Body of pancreas (tissue), 4 donors: ENCODE data around the gene NACC2. TPM values are rescaled to one million over a fixed set of nuclear protein-coding genes. Genes with fewer than 3 reads are reported as not detected.

Experiments
- ATAC-seq: fragments of 150-250 bp; one replicate; pipeline ENCODE4 v1.9.1; 2016
- DNase-seq, 4 donors: peaks; one replicate each; pipeline ENCODE4 v3.0.0-alpha.2; 2019
- H3K27ac ChIP-seq, 4 donors: fragments of 200-600 bp; sonication (generic); 1 replicate in 3 of 4; 2 replicates in 1 of 4; pipeline versions ENCODE4 v1.5.1 to v1.6.1; 2016 to 2019; ENCODE audit warnings: mild to moderate bottlenecking in 1 of 4, mixed read lengths in 1 of 4, moderate library complexity in 1 of 4
- H3K27me3 ChIP-seq, 2 donors: fragments of 200-600 bp; sonication (generic); one replicate each; pipeline ENCODE4 v1.6.0; 2016; ENCODE audit warnings: mild to moderate bottlenecking in 1 of 2
- H3K36me3 ChIP-seq, 2 donors: fragments of 200-600 bp; sonication (generic); replicated peaks in 1 of 2; 2 replicates each; pipeline ENCODE4 v1.5.1; 2016; ENCODE audit warnings: low read depth in 2 of 2; ENCODE audit not compliant: insufficient read depth in 1 of 2
- H3K4me1 ChIP-seq: fragments of 200-600 bp; sonication (generic); one replicate; pipeline ENCODE4 v1.6.0; 2016
- H3K4me3 ChIP-seq, 2 donors: fragments of 200-600 bp; sonication (generic); 1 replicate in 1 of 2; 2 replicates in 1 of 2; pipeline ENCODE4 v1.5.1; 2016 to 2019
- H3K9me3 ChIP-seq, 3 donors: fragments of 200-600 bp; sonication (generic); 1 replicate in 2 of 3; 2 replicates in 1 of 3; pipeline ENCODE4 v1.5.1; 2016
- CTCF ChIP-seq, 7 experiments: fragments of 450-650 bp in 4 of 7; fragments of 200-600 bp in 3 of 7; sonication (generic) in 3 of 7; IDR thresholded peaks; one replicate each; pipeline ENCODE4 v1.5.1; 2016 to 2019; ENCODE audit warnings: antibody characterized with exemption in 7 of 7
- POLR2A ChIP-seq, 3 donors: fragments of 450-650 bp; IDR thresholded peaks; one replicate each; pipeline ENCODE4 v1.6.1; 2016; ENCODE audit warnings: antibody characterized with exemption in 3 of 3, mild to moderate bottlenecking in 2 of 3
- WGBS, 2 donors: methylation state at CpG; one replicate each; pipeline ENCODE4 v1.1.5; 2017; 5-methylcytosine and 5-hydroxymethylcytosine counted together
- intact Hi-C: fragments of 100-400 bp; cut with DNase I; formaldehyde crosslinking; loops from one replicate; pipeline ENCODE4 v1.15.1; 2023
- total RNA-seq, 2 donors: library from RNA; depleted of rRNA; stranded (reverse); fragments of >200 nt; gene quantifications; one replicate each; pipeline ENCODE4 v1.1.0, GENCODE V29; 2016

NACC2 gene
- total RNA-seq, 2 donors from 2014 or later, result 16.6 to 21.1 TPM

DNA sequence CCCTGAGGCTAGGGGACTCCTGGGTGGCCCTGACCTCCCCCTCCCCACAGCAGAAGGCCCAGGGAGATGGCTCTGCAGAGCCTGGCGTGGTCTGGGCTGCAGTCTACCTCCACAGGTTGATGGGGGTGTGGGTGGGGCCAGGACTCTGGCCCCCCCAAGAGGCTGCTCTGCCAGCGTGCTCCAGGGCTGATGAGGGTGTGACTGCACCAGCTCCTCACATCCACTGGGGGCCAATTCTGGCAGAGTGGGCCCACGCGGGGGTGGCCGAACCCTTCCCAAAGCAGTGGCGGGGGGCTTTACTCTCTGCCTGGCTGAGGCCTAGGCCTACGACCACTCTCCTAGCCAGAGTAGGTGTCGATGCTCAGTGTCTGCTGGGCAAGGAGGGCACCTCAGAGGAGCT lies 105.9 kb downstream of the NACC2 start:
- no peak for DNase-seq
- peaks cover 29% of the 10 kb centered on the region for H3K4me1 ChIP-seq
- no peak for ATAC-seq
- TF ChIP-seq POLR2A (IDR thresholded peaks at IDR 0.05), result no peak
- TF ChIP-seq CTCF (IDR thresholded peaks at IDR 0.05), result no peak
- no peaks in the 10 kb centered on the region for H3K9me3 ChIP-seq
- no peaks in the 10 kb centered on the region for H3K36me3 ChIP-seq
- WGBS, 2 donors, result 78% methylated on average over 5 to 7 of the region's 8 CpGs
- no peaks in the 10 kb centered on the region for H3K27me3 ChIP-seq
- H3K4me3 ChIP-seq, result no peak overlapping the region
- H3K27ac ChIP-seq, result no peak overlapping the region
- intact Hi-C loops, result no loop called here

DNA sequence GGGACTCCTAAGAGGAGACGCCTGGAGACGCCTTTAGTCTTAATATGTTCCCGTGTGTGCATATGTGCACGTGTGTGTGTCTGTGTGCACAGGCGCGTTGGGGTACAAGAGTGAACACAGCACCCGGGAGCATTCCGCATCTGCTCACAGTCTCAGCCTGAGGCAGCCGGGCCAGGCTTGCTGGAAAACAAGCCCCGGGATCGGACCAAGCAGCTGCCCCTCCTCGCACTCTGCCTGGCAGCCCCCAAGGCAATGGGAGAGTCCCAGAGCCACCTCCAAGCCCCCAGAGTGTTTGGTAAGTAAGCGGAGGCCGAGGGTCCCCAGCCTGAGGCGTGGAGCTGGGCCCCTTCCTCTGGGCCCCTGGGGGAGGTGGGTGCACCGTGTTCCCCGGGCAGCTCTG lies 106.6 kb downstream of the NACC2 start:
- H3K9me3 ChIP-seq, result no peaks in the 10 kb centered on the region
- H3K4me1 ChIP-seq, result peaks cover 26% of the 10 kb centered on the region
- no peak for TF ChIP-seq POLR2A (IDR thresholded peaks at IDR 0.05)
- TF ChIP-seq CTCF (IDR thresholded peaks at IDR 0.05), result no peak
- ATAC-seq, result no peak
- WGBS, 2 donors, result 61 to 65% methylated on average over 13 to 17 of the region's 17 CpGs
- intact Hi-C loops, result no loop called here
- no peaks in the 10 kb centered on the region for H3K27me3 ChIP-seq
- H3K36me3 ChIP-seq, result no peaks in the 10 kb centered on the region
- no peak overlapping the region for H3K4me3 ChIP-seq
- H3K27ac ChIP-seq, result no peak overlapping the region
- DNase-seq, result no peak

DNA sequence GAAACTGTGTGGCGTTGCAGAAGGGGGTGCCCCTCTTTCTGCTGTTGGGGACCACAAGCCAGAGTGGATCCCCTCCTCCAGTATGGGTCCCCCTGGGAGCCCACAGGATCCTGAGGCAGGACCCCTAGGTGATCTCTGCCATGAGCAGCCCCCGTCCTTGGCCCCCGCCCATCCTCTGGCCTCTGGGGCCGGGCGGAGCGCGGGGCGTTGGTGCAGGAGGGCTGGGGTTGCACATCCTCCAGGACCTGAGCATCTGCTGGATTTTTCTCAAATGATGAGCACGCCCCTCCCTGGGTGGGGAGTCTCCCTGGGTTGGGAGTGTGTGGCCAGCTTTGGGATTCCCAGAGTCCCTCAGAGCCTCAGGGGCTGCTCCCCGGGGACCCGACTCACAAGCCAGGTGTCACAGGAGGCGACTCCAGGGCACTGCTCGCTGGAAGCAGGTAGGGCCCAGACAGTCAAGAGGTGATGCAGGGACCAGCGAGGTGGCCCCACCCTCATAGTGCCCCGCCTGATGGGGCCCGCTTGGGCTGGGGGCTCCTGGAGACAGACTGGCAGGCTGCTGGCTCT lies 107.2 kb downstream of the NACC2 start:
- ATAC-seq, result no peak
- no peak overlapping the region for H3K27ac ChIP-seq
- DNase-seq, result no peak
- H3K9me3 ChIP-seq, result no peaks in the 10 kb centered on the region
- peaks cover 21% of the 10 kb centered on the region for H3K4me1 ChIP-seq
- no peaks in the 10 kb centered on the region for H3K27me3 ChIP-seq
- intact Hi-C loops, result no loop called here
- TF ChIP-seq CTCF (IDR thresholded peaks at IDR 0.05), result no peak
- H3K4me3 ChIP-seq, result no peak overlapping the region
- WGBS, 2 donors, result 62 to 79% methylated on average over 3 to 15 of the region's 16 CpGs
- no peaks in the 10 kb centered on the region for H3K36me3 ChIP-seq

DNA sequence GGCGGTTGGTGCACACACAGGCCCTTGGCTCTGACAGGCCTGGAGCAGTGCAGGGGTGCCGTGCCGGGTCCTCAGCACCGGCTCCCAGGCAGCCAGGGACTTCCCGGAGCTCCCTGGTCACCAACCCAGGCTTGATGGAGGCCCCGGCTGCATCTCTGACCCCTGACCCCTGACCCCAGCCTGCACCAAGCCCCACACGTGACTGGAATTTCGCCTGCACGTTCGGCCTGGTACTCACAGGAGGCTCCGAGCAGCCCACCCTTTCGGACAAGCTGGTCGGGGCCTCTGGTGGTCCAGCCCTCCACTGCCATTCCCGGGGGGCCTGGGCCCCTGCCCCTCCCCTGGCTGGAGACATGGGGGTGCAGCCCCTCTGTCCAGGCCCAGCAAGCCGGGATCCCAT lies 108.5 kb downstream of the NACC2 start:
- Histone ChIP-seq H3K4me3 (no peak overlapping the region), H3K9me3 (no peaks in the 10 kb centered on the region), H3K4me1 (peaks cover 12% of the 10 kb centered on the region), H3K27ac (no peak overlapping the region), H3K27me3 (no peaks in the 10 kb centered on the region), H3K36me3 (no peaks in the 10 kb centered on the region)
- 38 to 73% methylated on average over 4 to 11 of the region's 15 CpGs for WGBS, 2 donors
- ATAC-seq (no peak), DNase-seq (no peak)
- no peak for TF ChIP-seq POLR2A (IDR thresholded peaks at IDR 0.05)
- intact Hi-C loops, result no loop called here

DNA sequence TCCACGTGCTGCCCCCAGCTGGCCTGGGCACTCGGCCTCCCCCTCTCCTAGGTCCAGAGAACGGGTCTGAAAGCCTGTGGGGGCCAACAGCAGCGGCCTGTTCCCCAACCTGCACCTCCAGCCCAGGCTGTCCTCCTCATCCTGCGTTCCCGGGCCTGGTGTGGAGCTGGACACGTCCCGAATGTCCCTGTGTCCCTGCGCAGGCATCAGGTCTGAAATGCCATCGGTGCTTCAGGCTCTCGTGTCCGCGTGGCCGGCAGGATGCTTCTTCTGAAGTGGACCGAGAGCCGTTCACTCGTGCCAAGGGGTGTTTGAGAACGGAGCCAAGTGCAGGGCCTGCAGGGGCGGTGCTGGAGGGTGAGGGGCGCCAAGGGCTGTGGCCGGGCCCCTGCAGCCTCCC lies 109.2 kb downstream of the NACC2 start:
- Histone ChIP-seq H3K27ac (no peak overlapping the region), H3K36me3 (no peaks in the 10 kb centered on the region), H3K4me1 (peaks cover 12% of the 10 kb centered on the region), H3K27me3 (no peaks in the 10 kb centered on the region), H3K9me3 (no peaks in the 10 kb centered on the region), H3K4me3 (no peak overlapping the region)
- TF ChIP-seq CTCF (IDR thresholded peaks at IDR 0.05), result no peak
- no peak for TF ChIP-seq POLR2A (IDR thresholded peaks at IDR 0.05)
- DNase-seq (no peak), ATAC-seq (no peak)
- intact Hi-C loops, result no loop called here
- WGBS, 2 donors, result 80 to 84% methylated on average over 3 to 21 of the region's 21 CpGs
